Pons (tissue), 1 donor: ENCODE results near the gene FGF9.

Experiments used
- DNase-seq: peaks from one replicate; pipeline ENCODE4 v3.0.0-alpha.2; 2016; ENCODE audit warnings: low spot score

The FGF9 gene

GRCh38 chr13:21670883-21671619 lies at the start of gene FGF9:
FGF9 (plus strand) TSS chr13:21671073; CDS start chr13:21671913, 840 bp downstream.
- peak; percentile 53 for DNase-seq

- DNase-seq = peak; percentile 28
These were observed 45.5 kb upstream of the FGF9 start for GRCh38 chr13:21625366-21625765.

GRCh38 chr13:21632196-21632595 lies 38.7 kb upstream of the FGF9 start:
- DNase-seq = no peak

GRCh38 chr13:21636656-21637055 lies 34.2 kb upstream of the FGF9 start:
- no peak for DNase-seq

- no peak for DNase-seq
These were observed 33.6 kb upstream of the FGF9 start for GRCh38 chr13:21637296-21637695.

GRCh38 chr13:21638319-21639282 lies 32.3 kb upstream of the FGF9 start:
- DNase-seq = peak; percentile 24

GRCh38 chr13:21639561-21639960 lies 31.3 kb upstream of the FGF9 start:
- DNase-seq = no peak

GRCh38 chr13:21641629-21642028 lies 29.2 kb upstream of the FGF9 start:
- no peak for DNase-seq

GRCh38 chr13:21657538-21657937 lies 13.3 kb upstream of the FGF9 start:
- DNase-seq = no peak

- DNase-seq = no peak
These were observed 11.8 kb upstream of the FGF9 start for GRCh38 chr13:21659087-21659486.

GRCh38 chr13:21661097-21661909 lies 9.6 kb upstream of the FGF9 start:
- no peak for DNase-seq

GRCh38 chr13:21663197-21663596 lies 7.7 kb upstream of the FGF9 start:
- DNase-seq = no peak

- no peak for DNase-seq
These were observed 2.1 kb upstream of the FGF9 start for GRCh38 chr13:21668732-21669275.

- no peak for DNase-seq
These were observed 629 bp upstream of the FGF9 start for GRCh38 chr13:21670006-21670882.

GRCh38 chr13:21671620-21672286 lies 880 bp downstream of the FGF9 start:
- DNase-seq = no peak

GRCh38 chr13:21672287-21672680 lies 1.4 kb downstream of the FGF9 start:
- DNase-seq = no peak

GRCh38 chr13:21672796-21673538 lies 2.1 kb downstream of the FGF9 start:
- no peak for DNase-seq

GRCh38 chr13:21673539-21673788 lies 2.6 kb downstream of the FGF9 start:
- no peak for DNase-seq

- no peak for DNase-seq
These were observed 3.1 kb downstream of the FGF9 start for GRCh38 chr13:21673789-21674489.
